CD4-positive, alpha-beta T cell treated with Interleukin-4 for 4 hours (primary cell): ENCODE data around the gene ACOXL.

Experiments used
- DNase-seq: peaks from one replicate; pipeline ENCODE4 v3.0.0-alpha.2; 2020

The ACOXL gene

GRCh38 chr2:111094691-111095090, 362.3 kb downstream of the ACOXL start:
- no peak for DNase-seq

GRCh38 chr2:111095434-111095833, 363.1 kb downstream of the ACOXL start:
- no peak for DNase-seq

GRCh38 chr2:111099402-111099801, 367.0 kb downstream of the ACOXL start:
- no peak for DNase-seq

GRCh38 chr2:111100087-111100764, 367.9 kb downstream of the ACOXL start:
- no peak for DNase-seq

GRCh38 chr2:111100765-111101162, 368.4 kb downstream of the ACOXL start:
- peak; percentile 31 for DNase-seq

GRCh38 chr2:111101592-111101991, 369.2 kb downstream of the ACOXL start:
- no peak for DNase-seq

- DNase-seq, result no peak
Measured at GRCh38 chr2:111102216-111102615, 369.8 kb downstream of the ACOXL start.

GRCh38 chr2:111105926-111106325, 373.6 kb downstream of the ACOXL start:
- DNase-seq, result no peak

GRCh38 chr2:111106706-111107105, 374.3 kb downstream of the ACOXL start:
- no peak for DNase-seq

- no peak for DNase-seq
Measured at GRCh38 chr2:111108745-111109271, 376.4 kb downstream of the ACOXL start.

GRCh38 chr2:111111101-111111755, 378.9 kb downstream of the ACOXL start:
- no peak for DNase-seq

- no peak for DNase-seq
Measured at GRCh38 chr2:111113838-111114237, 381.5 kb downstream of the ACOXL start.

GRCh38 chr2:111116011-111116746, 383.8 kb downstream of the ACOXL start:
- DNase-seq, result no peak

GRCh38 chr2:111116843-111117597, 384.6 kb downstream of the ACOXL start:
- DNase-seq, result peak; percentile 74

- DNase-seq, result no peak
Measured at GRCh38 chr2:111117598-111118480, 385.5 kb downstream of the ACOXL start.

GRCh38 chr2:111118481-111118980, 386.2 kb downstream of the ACOXL start:
- DNase-seq, result no peak

GRCh38 chr2:111118981-111119821, 386.8 kb downstream of the ACOXL start:
- DNase-seq, result peak; percentile 7

GRCh38 chr2:111119822-111120252, 387.5 kb downstream of the ACOXL start:
- no peak for DNase-seq

GRCh38 chr2:111120253-111121027, 388.1 kb downstream of the ACOXL start, which contains the start of gene BCL2L11:
TSS of gene BCL2L11 (plus strand) at chr2:111120914. CDS start at chr2:111123746, 2,832 bp downstream.
- DNase-seq, result peak; percentile 91
